ENCODE data around the gene HAUS2.

- TF ChIP-seq MAFK (IDR thresholded peaks at IDR 0.05; ENCODE audit: low read depth, low read length) (no peak), MAZ (IDR thresholded peaks at IDR 0.05; ENCODE audit: borderline replicate concordance, low read depth, low read length) (no peak), CTCF (conservative IDR thresholded peaks at IDR 0.05; ENCODE audit: low read depth, low read length) (no peak), RFX5 (IDR thresholded peaks at IDR 0.05; ENCODE audit: low read depth, low read length) (no peak), POLR2A (IDR thresholded peaks at IDR 0.05; ENCODE audit: low read depth, low read length) (no peak), FOS (IDR thresholded peaks at IDR 0.05; ENCODE audit: low read depth, low read length) (no peak), RAD21 (IDR thresholded peaks at IDR 0.05; ENCODE audit: low read length) (no peak), NFE2L2 (IDR thresholded peaks at IDR 0.05; ENCODE audit: low read depth, low read length) (no peak)
Observed at GRCh38 chr15:42581272-42581730, 32.7 kb downstream of the HAUS2 start.

Data from IMR-90 (cell line).